ENCODE measurements around the gene AZGP1. TPM values are rescaled to one million over a fixed set of nuclear protein-coding genes. Genes with fewer than 3 reads are reported as not detected.
A peak's percentile ranks its signal among the peaks of the same experiment; 100 is the strongest.
"Not testable (repeated sequence)": the region's sequence is repeated elsewhere in the genome, so short reads cannot be mapped to it uniquely, and the experiment has no call there.

Gene AZGP1
- total and polyA plus RNA-seq, 7 experiments from 2014 or later, result not detected

DNA sequence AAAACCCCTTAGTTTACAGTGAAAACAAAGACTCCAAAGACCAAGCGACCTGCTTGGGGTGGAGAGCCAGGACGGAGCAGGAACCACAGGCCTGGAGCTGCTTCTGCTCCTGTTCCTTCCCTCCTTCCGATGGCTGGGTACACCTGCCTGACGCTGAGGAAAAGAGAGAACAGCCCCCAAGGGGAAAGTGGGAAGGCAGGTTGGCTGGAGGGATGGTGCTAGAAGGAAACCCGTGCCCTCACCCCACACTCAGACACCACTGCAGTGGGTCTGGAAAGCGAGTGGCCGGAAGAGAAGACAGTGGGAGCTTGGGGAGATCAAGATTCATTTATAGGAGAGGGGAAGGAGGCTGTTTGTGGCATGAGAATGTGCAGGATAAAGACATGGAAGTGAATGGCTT, 5.2 kb upstream of the AZGP1 start:
- Mint-ChIP-seq H3K27me3 (peaks cover 0 to 10% (median 5%) of the 10 kb centered on the region in 5 donors), H3K4me1 (peaks cover 0 to 13% (median 5%) of the 10 kb centered on the region in 7 donors)
- H3K4me3 ChIP-seq (ENCODE audit: low read length); H3K27me3 ChIP-seq (ENCODE audit: control insufficient read depth in 2 of 2, insufficient read depth in 2 of 2, low read length in 2 of 2); H3K36me3 Mint-ChIP-seq; H3K27ac Mint-ChIP-seq; intact Hi-C loops (cut with micrococcal nuclease); DNase-seq; ATAC-seq; POLR2A ChIA-PET; H3K4me1 ChIP-seq (ENCODE audit: control insufficient read depth in 2 of 2, insufficient read depth in 2 of 2, low read length in 2 of 2); H3K9me3 ChIP-seq (ENCODE audit: control insufficient read depth in 2 of 3, low read length in 3 of 3); H3K27ac ChIP-seq (ENCODE audit: low read depth, low read length); H3K4me3 Mint-ChIP-seq; H3K36me3 ChIP-seq (ENCODE audit: control insufficient read depth in 2 of 3, insufficient read depth in 3 of 3, low read length in 3 of 3); H3K9me3 Mint-ChIP-seq: not testable (repeated sequence)
- CTCF ChIA-PET, result interaction anchor here (3.3 kb wide), 1 partner anchor 149 kb away, joined by 14 read pairs; no protein-coding TSS in a partner anchor

DNA sequence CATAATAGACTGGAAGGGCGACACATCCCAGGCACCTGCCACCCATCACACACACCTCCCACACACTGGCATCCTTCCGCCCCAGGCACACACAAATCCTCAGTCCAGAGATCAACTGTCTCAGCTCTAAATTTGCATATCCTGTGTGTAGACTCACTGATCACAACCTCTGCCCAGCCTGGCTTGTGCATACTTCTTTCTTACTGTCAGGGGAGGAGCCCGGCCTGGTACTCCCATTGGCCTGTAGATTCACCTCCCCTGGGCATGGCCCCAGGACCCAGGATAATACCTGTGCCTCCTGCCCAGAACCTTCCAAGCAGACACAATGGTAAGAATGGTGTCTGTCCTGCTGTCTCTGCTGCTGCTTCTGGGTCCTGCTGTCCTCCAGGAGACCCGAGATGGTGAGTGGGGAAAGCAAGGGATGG, 4.6 kb upstream of the AZGP1 start:
- intact Hi-C loops (cut with micrococcal nuclease); DNase-seq; H3K27ac Mint-ChIP-seq; H3K4me1 ChIP-seq (ENCODE audit: control insufficient read depth in 2 of 2, insufficient read depth in 2 of 2, low read length in 2 of 2); H3K36me3 Mint-ChIP-seq; H3K4me3 ChIP-seq (ENCODE audit: low read length); H3K36me3 ChIP-seq (ENCODE audit: control insufficient read depth in 2 of 3, insufficient read depth in 3 of 3, low read length in 3 of 3); ATAC-seq; H3K27me3 ChIP-seq (ENCODE audit: control insufficient read depth in 2 of 2, insufficient read depth in 2 of 2, low read length in 2 of 2); H3K9me3 ChIP-seq (ENCODE audit: control insufficient read depth in 2 of 3, low read length in 3 of 3); H3K27ac ChIP-seq (ENCODE audit: low read depth, low read length); H3K9me3 Mint-ChIP-seq: not testable (repeated sequence)
- ChIA-PET POLR2A (interaction anchor here (1.1 kb wide), 1 partner anchor 17 kb away, joined by 3 read pairs; no protein-coding TSS in a partner anchor), CTCF (interaction anchor here (0.8 to 3.3 kb wide), 5 partner anchors 9 to 427 kb away, joined by 3 to 14 read pairs (median 8); partner anchors contain the start of gene TRIM4)
- peaks cover 0 to 13% (median 5%) of the 10 kb centered on the region in 7 donors for H3K4me1 Mint-ChIP-seq
- H3K27me3 Mint-ChIP-seq, result peaks cover 0 to 11% (median 6%) of the 10 kb centered on the region in 5 donors
- peak overlapping the region in 1 of 10 donors; percentile 67 for H3K4me3 Mint-ChIP-seq

GRCh38 chr7:99979814-99980225, 4.0 kb upstream of the AZGP1 start:
- intact Hi-C loops (cut with micrococcal nuclease), result loop anchor here (1.0 to 5.0 kb wide), 4 partner anchors 11 to 427 kb away; no protein-coding TSS in a partner anchor
- not testable (repeated sequence) for H3K27me3 ChIP-seq (ENCODE audit: control insufficient read depth in 2 of 2, insufficient read depth in 2 of 2, low read length in 2 of 2); H3K4me1 ChIP-seq (ENCODE audit: control insufficient read depth in 2 of 2, insufficient read depth in 2 of 2, low read length in 2 of 2); H3K9me3 Mint-ChIP-seq; H3K9me3 ChIP-seq (ENCODE audit: control insufficient read depth in 2 of 3, low read length in 3 of 3); H3K36me3 Mint-ChIP-seq; H3K27ac Mint-ChIP-seq; H3K4me3 ChIP-seq (ENCODE audit: low read length); H3K36me3 ChIP-seq (ENCODE audit: control insufficient read depth in 2 of 3, insufficient read depth in 3 of 3, low read length in 3 of 3); H3K27ac ChIP-seq (ENCODE audit: low read depth, low read length)
- DNase-seq, result peak; percentile 45 to 74 (median 58)
- ChIA-PET CTCF (interaction anchor here (0.6 to 3.3 kb wide), 9 partner anchors 9 to 428 kb away, joined by 3 to 14 read pairs (median 3); partner anchors contain the start of gene TRIM4), POLR2A (interaction anchor here (0.7 to 1.1 kb wide), 2 partner anchors 18 to 58 kb away, joined by 3 read pairs; no protein-coding TSS in a partner anchor)
- H3K4me3 Mint-ChIP-seq, result peak overlapping the region in 1 of 10 donors; percentile 32
- H3K27me3 Mint-ChIP-seq, result peaks cover 0 to 17% (median 5%) of the 10 kb centered on the region in 5 donors
- peak; percentile 87 for ATAC-seq
- H3K4me1 Mint-ChIP-seq, result peaks cover 0 to 13% (median 5%) of the 10 kb centered on the region in 7 donors

GRCh38 chr7:99976626-99977025, 795 bp upstream of the AZGP1 start:
- peaks cover 0 to 16% (median 4%) of the 10 kb centered on the region in 5 donors for H3K27me3 Mint-ChIP-seq
- POLR2A ChIA-PET, result interaction anchor here (1.1 kb wide), 1 partner anchor 144 kb away, joined by 4 read pairs; no protein-coding TSS in a partner anchor
- no peaks in the 10 kb centered on the region for H3K4me1 ChIP-seq (ENCODE audit: control insufficient read depth in 2 of 2, insufficient read depth in 2 of 2, low read length in 2 of 2)
- no peak overlapping the region for H3K27ac ChIP-seq (ENCODE audit: low read depth, low read length)
- CTCF ChIA-PET, result no interaction called here
- H3K36me3 Mint-ChIP-seq, result no peaks in the 10 kb centered on the region
- H3K4me3 ChIP-seq (ENCODE audit: low read length), result no peak overlapping the region
- peaks cover 0 to 10% (median 5%) of the 10 kb centered on the region in 7 donors for H3K4me1 Mint-ChIP-seq
- no peak for DNase-seq
- no peaks in the 10 kb centered on the region for H3K9me3 Mint-ChIP-seq
- no peaks in the 10 kb centered on the region for H3K27me3 ChIP-seq (ENCODE audit: control insufficient read depth in 2 of 2, insufficient read depth in 2 of 2, low read length in 2 of 2)
- H3K36me3 ChIP-seq (ENCODE audit: control insufficient read depth in 2 of 3, insufficient read depth in 3 of 3, low read length in 3 of 3), result no peaks in the 10 kb centered on the region
- ATAC-seq, result no peak
- H3K4me3 Mint-ChIP-seq, result no peak overlapping the region
- H3K9me3 ChIP-seq (ENCODE audit: control insufficient read depth in 2 of 3, low read length in 3 of 3), result no peaks in the 10 kb centered on the region
- no peak overlapping the region for H3K27ac Mint-ChIP-seq
- intact Hi-C loops (cut with micrococcal nuclease), result loop anchor here in 1 of 2 donors (5.0 kb wide), 1 partner anchor 156 kb away; no protein-coding TSS in a partner anchor

DNA sequence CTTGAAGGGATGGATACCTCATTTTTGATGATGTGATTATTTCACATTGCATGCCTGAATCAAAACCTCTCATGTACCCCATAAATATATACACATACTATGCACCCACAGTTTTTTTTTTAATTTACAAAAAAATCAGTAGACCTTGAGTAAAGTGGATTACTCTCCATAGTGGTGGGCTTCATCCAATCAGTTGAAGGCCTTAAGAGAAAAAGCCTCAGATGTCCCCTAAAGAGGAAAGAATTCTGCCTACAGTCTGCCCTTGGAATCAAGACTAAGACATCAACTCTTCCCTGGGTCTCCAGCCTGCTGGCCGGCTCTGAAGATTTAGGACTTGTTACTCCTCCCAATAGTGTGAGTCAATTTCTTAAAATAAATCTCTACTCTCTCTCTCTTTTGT, 1.1 kb downstream of the AZGP1 start:
- no peak overlapping the region for H3K4me3 Mint-ChIP-seq
- H3K9me3 Mint-ChIP-seq, result no peaks in the 10 kb centered on the region
- intact Hi-C loops (cut with micrococcal nuclease), result loop anchor here in 1 of 2 donors (5.0 kb wide), 1 partner anchor 158 kb away; no protein-coding TSS in a partner anchor
- DNase-seq (no peak), ATAC-seq (no peak)
- no peak overlapping the region for H3K4me3 ChIP-seq (ENCODE audit: low read length)
- peaks cover 0 to 8% (median 1%) of the 10 kb centered on the region in 7 donors for H3K4me1 Mint-ChIP-seq
- H3K9me3 ChIP-seq (ENCODE audit: control insufficient read depth in 2 of 3, low read length in 3 of 3), result no peaks in the 10 kb centered on the region
- POLR2A ChIA-PET, result no interaction called here
- peaks cover 0 to 27% (median 5%) of the 10 kb centered on the region in 5 donors for H3K27me3 Mint-ChIP-seq
- no peak overlapping the region for H3K27ac Mint-ChIP-seq
- no peaks in the 10 kb centered on the region for H3K27me3 ChIP-seq (ENCODE audit: control insufficient read depth in 2 of 2, insufficient read depth in 2 of 2, low read length in 2 of 2)
- no peaks in the 10 kb centered on the region for H3K36me3 Mint-ChIP-seq
- no peaks in the 10 kb centered on the region for H3K4me1 ChIP-seq (ENCODE audit: control insufficient read depth in 2 of 2, insufficient read depth in 2 of 2, low read length in 2 of 2)
- CTCF ChIA-PET, result no interaction called here
- H3K27ac ChIP-seq (ENCODE audit: low read depth, low read length), result no peak overlapping the region
- H3K36me3 ChIP-seq (ENCODE audit: control insufficient read depth in 2 of 3, insufficient read depth in 3 of 3, low read length in 3 of 3), result no peaks in the 10 kb centered on the region

- H3K9me3 ChIP-seq (ENCODE audit: control insufficient read depth in 2 of 3, low read length in 3 of 3); ATAC-seq; DNase-seq; H3K27ac Mint-ChIP-seq; H3K4me3 ChIP-seq (ENCODE audit: low read length); CTCF ChIA-PET; H3K4me3 Mint-ChIP-seq; POLR2A ChIA-PET; H3K9me3 Mint-ChIP-seq; H3K36me3 ChIP-seq (ENCODE audit: control insufficient read depth in 2 of 3, insufficient read depth in 3 of 3, low read length in 3 of 3); H3K4me1 Mint-ChIP-seq; H3K27me3 ChIP-seq (ENCODE audit: control insufficient read depth in 2 of 2, insufficient read depth in 2 of 2, low read length in 2 of 2); H3K36me3 Mint-ChIP-seq; H3K4me1 ChIP-seq (ENCODE audit: control insufficient read depth in 2 of 2, insufficient read depth in 2 of 2, low read length in 2 of 2); intact Hi-C loops (cut with micrococcal nuclease); H3K27ac ChIP-seq (ENCODE audit: low read depth, low read length): not testable (repeated sequence)
- peaks cover 0 to 27% (median 5%) of the 10 kb centered on the region in 5 donors for H3K27me3 Mint-ChIP-seq
Observed at GRCh38 chr7:99973817-99974216, 2.0 kb downstream of the AZGP1 start.

- CTCF ChIA-PET, result interaction anchor here (0.8 kb wide), 1 partner anchor 61 kb away, joined by 3 read pairs; no protein-coding TSS in a partner anchor
- H3K9me3 ChIP-seq (ENCODE audit: control insufficient read depth in 2 of 3, low read length in 3 of 3), result no peaks in the 10 kb centered on the region
- DNase-seq, result no peak
- H3K27ac ChIP-seq (ENCODE audit: low read depth, low read length), result no peak overlapping the region
- no peak overlapping the region for H3K4me3 ChIP-seq (ENCODE audit: low read length)
- Mint-ChIP-seq H3K4me3 (no peak overlapping the region), H3K27me3 (peaks cover 0 to 39% (median 14%) of the 10 kb centered on the region in 5 donors), H3K36me3 (no peaks in the 10 kb centered on the region), H3K27ac (no peak overlapping the region), H3K9me3 (no peaks in the 10 kb centered on the region), H3K4me1 (peaks cover 0 to 2% (median 0%) of the 10 kb centered on the region in 7 donors)
- intact Hi-C loops (cut with micrococcal nuclease), result no loop called here
- no peak for ATAC-seq
- POLR2A ChIA-PET, result interaction anchor here (0.9 kb wide), 1 partner anchor 52 kb away, joined by 3 read pairs; the partner anchor contains the start of gene TRIM4
- no peaks in the 10 kb centered on the region for H3K4me1 ChIP-seq (ENCODE audit: control insufficient read depth in 2 of 2, insufficient read depth in 2 of 2, low read length in 2 of 2)
- H3K36me3 ChIP-seq (ENCODE audit: control insufficient read depth in 2 of 3, insufficient read depth in 3 of 3, low read length in 3 of 3), result no peaks in the 10 kb centered on the region
- no peaks in the 10 kb centered on the region for H3K27me3 ChIP-seq (ENCODE audit: control insufficient read depth in 2 of 2, insufficient read depth in 2 of 2, low read length in 2 of 2)
Observed at GRCh38 chr7:99971242-99971641, 4.6 kb downstream of the AZGP1 start.
